Dermis microvascular lymphatic vessel endothelial cell (primary cell): ENCODE results near the gene SERPINA5. TPM values are rescaled to one million over a fixed set of nuclear protein-coding genes. Genes with fewer than 3 reads are reported as not detected.

Experiments
- DNase-seq, 2 donors: peaks; one replicate each; pipeline versions ENCODE4 v3.0.0 to v3.0.0-alpha.2; 2010; ENCODE audit warnings: low read depth in 2 of 2
- total RNA-seq: library from RNA; depleted of rRNA; stranded (reverse); fragments of >200 nt; gene quantifications from 2 replicates; pipeline ENCODE4 v1.2.1, GENCODE V29; 2014

SERPINA5 gene
- total RNA-seq, 1 donor from 2014 or later, result 0.26 TPM

GRCh38 chr14:94548999-94549985 is 31.9 kb upstream of the SERPINA5 start:
- peak in 1 of 2 donors; percentile 46 for DNase-seq

GRCh38 chr14:94550041-94550440 is 31.2 kb upstream of the SERPINA5 start:
- DNase-seq, result no peak

- DNase-seq, result no peak
Measured at GRCh38 chr14:94555991-94556390, 25.2 kb upstream of the SERPINA5 start.

GRCh38 chr14:94557327-94557726 is 23.9 kb upstream of the SERPINA5 start:
- no peak for DNase-seq

GRCh38 chr14:94558842-94559241 is 22.4 kb upstream of the SERPINA5 start:
- DNase-seq, result no peak

- DNase-seq, result no peak
Measured at GRCh38 chr14:94559638-94560290, 21.5 kb upstream of the SERPINA5 start.

GRCh38 chr14:94560291-94560665 is 20.9 kb upstream of the SERPINA5 start:
- DNase-seq, result no peak

- DNase-seq, result no peak
Measured at GRCh38 chr14:94560751-94561655, 20.2 kb upstream of the SERPINA5 start, which contains the start of gene SERPINA4. TSS of gene SERPINA4 (plus strand) at chr14:94561442. CDS start at chr14:94563483, 2,041 bp downstream.

- no peak for DNase-seq
Measured at GRCh38 chr14:94561656-94562010, 19.6 kb upstream of the SERPINA5 start.

- DNase-seq, result no peak
Measured at GRCh38 chr14:94562022-94562421, 19.2 kb upstream of the SERPINA5 start.

- DNase-seq, result no peak
Measured at GRCh38 chr14:94562941-94563883, 18.0 kb upstream of the SERPINA5 start.

GRCh38 chr14:94564381-94564780 is 16.8 kb upstream of the SERPINA5 start:
- DNase-seq, result no peak

- DNase-seq, result no peak
Measured at GRCh38 chr14:94568186-94568585, 13.0 kb upstream of the SERPINA5 start.

GRCh38 chr14:94569381-94570001 is 11.7 kb upstream of the SERPINA5 start:
- no peak for DNase-seq

GRCh38 chr14:94570002-94570400 is 11.2 kb upstream of the SERPINA5 start:
- DNase-seq, result no peak

- no peak for DNase-seq
Measured at GRCh38 chr14:94570440-94570839, 10.8 kb upstream of the SERPINA5 start.

GRCh38 chr14:94571395-94571794 is 9.8 kb upstream of the SERPINA5 start:
- no peak for DNase-seq

- peak in 1 of 2 donors; percentile 12 for DNase-seq
Measured at GRCh38 chr14:94571950-94572349, 9.3 kb upstream of the SERPINA5 start.

GRCh38 chr14:94572637-94573303 is 8.5 kb upstream of the SERPINA5 start:
- no peak for DNase-seq
